Measurements from ENCODE around the gene CNTLN. TPM values are rescaled to one million over a fixed set of nuclear protein-coding genes. Genes with fewer than 3 reads are reported as not detected.

Gene CNTLN
- total RNA-seq, 1 experiment from 2014 or later: 15.0 TPM

DNA sequence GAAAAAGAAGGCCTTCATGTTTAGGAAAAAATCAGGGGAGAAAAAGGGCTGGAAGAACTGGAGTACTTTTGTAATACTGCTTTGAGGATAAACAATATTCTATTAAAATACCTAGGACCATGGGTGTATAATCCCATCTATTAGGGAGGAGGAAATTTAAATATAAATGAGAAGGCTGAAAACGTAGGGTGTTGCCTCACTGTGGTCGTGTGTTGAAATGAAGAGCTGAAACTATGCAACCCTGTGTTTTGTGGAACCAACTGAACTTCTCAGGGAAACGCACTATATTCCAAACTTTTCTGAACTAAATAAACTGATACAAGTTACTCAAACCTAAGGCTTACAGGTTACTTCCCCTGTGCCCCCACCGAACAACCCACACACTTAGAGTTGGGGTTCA is 4.5 kb upstream of the CNTLN start:
- H2AK5ac ChIP-seq (ENCODE audit: insufficient read length, low read length): no peak overlapping the region
- H3K9me3 Mint-ChIP-seq: no peaks in the 10 kb centered on the region; a peak in 2 of 5 replicates
- H3K4me2 ChIP-seq (ENCODE audit: insufficient read depth, insufficient read length, low read length): no peak overlapping the region
- peaks cover 16% of the 10 kb centered on the region in 2 experiments for H3K4me1 Mint-ChIP-seq
- no peak overlapping the region for H3K18ac ChIP-seq (ENCODE audit: insufficient read length, low read depth, low read length)
- no peaks in the 10 kb centered on the region for H3K9me3 ChIP-seq (ENCODE audit: control insufficient read depth, low read depth, low read length)
- no peak overlapping the region for H3K9ac ChIP-seq (ENCODE audit: extremely low read depth, insufficient read length, low read length)
- no peak overlapping the region for H2AFZ ChIP-seq (ENCODE audit: low read length)
- no peak overlapping the region for H2BK120ac ChIP-seq (ENCODE audit: low read depth, low read length, poor library complexity, severe bottlenecking)
- WGBS (ENCODE audit: extremely low coverage, insufficient read length, low lambda C conversion rate): no CpG with 5 or more reads among the region's 4 CpGs
- H3K27me3 Mint-ChIP-seq (ENCODE audit: low read depth): peaks cover 13% of the 10 kb centered on the region
- no peak overlapping the region for H3K4me3 Mint-ChIP-seq
- H3K23ac ChIP-seq (ENCODE audit: insufficient read length, low read depth, low read length): no peak overlapping the region
- H4K91ac ChIP-seq (ENCODE audit: insufficient read length, low read depth, low read length): no peak overlapping the region
- H3K79me1 ChIP-seq (ENCODE audit: insufficient read depth, low read depth, low read length, poor library complexity, severe bottlenecking): no peaks in the 10 kb centered on the region
- no peaks in the 10 kb centered on the region for H3K79me2 ChIP-seq (ENCODE audit: insufficient read depth, low read length)
- H2BK15ac ChIP-seq (ENCODE audit: low read depth, low read length): no peak overlapping the region
- H3T11ph ChIP-seq (ENCODE audit: low read length): no peak overlapping the region
- H4K20me1 ChIP-seq (ENCODE audit: control insufficient read depth, insufficient read depth, insufficient read length): no peaks in the 10 kb centered on the region
- H3K56ac ChIP-seq (ENCODE audit: insufficient read length, low read depth, low read length): no peak overlapping the region
- H3K36me3 Mint-ChIP-seq (ENCODE audit: insufficient read depth in 1 of 3, low read depth in 3 of 3): no peaks in the 10 kb centered on the region
- TF ChIP-seq, protein P1, sequence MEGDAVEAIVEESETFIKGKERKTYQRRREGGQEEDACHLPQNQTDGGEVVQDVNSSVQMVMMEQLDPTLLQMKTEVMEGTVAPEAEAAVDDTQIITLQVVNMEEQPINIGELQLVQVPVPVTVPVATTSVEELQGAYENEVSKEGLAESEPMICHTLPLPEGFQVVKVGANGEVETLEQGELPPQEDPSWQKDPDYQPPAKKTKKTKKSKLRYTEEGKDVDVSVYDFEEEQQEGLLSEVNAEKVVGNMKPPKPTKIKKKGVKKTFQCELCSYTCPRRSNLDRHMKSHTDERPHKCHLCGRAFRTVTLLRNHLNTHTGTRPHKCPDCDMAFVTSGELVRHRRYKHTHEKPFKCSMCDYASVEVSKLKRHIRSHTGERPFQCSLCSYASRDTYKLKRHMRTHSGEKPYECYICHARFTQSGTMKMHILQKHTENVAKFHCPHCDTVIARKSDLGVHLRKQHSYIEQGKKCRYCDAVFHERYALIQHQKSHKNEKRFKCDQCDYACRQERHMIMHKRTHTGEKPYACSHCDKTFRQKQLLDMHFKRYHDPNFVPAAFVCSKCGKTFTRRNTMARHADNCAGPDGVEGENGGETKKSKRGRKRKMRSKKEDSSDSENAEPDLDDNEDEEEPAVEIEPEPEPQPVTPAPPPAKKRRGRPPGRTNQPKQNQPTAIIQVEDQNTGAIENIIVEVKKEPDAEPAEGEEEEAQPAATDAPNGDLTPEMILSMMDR (conservative IDR thresholded peaks at IDR 0.05): no peak
- no peak overlapping the region for H3K27ac Mint-ChIP-seq
- no peak overlapping the region for H2BK12ac ChIP-seq (ENCODE audit: insufficient read length, low read depth, low read length)
- no peak overlapping the region for H2BK20ac ChIP-seq (ENCODE audit: low read depth, low read length, poor library complexity, severe bottlenecking)
- peaks cover 3% of the 10 kb centered on the region; the same call in 1 of the 2 replicates for H3K4me1 ChIP-seq (ENCODE audit: insufficient read depth, low read length)
- no peak overlapping the region for H2BK5ac ChIP-seq (ENCODE audit: insufficient read length, low read length)
- H4K5ac ChIP-seq (ENCODE audit: insufficient read length, low read depth, low read length): no peak overlapping the region
- no peak overlapping the region for H3K4ac ChIP-seq (ENCODE audit: low read depth, low read length)
- DNase-seq: no peak
- H4K8ac ChIP-seq (replicated peaks; ENCODE audit: insufficient read length, low read depth, low read length): no peak overlapping the region
- no peak overlapping the region for H3K27ac ChIP-seq (ENCODE audit: insufficient read length, low read depth, low read length)
- no peak overlapping the region for H3K14ac ChIP-seq (ENCODE audit: insufficient read depth, low read length)
- H3K27me3 ChIP-seq (ENCODE audit: insufficient read depth, low read length): peaks cover 4% of the 10 kb centered on the region; the same call in 1 of the 2 replicates
- peaks cover 4% of the 10 kb centered on the region for H3K23me2 ChIP-seq (ENCODE audit: insufficient read length, low read depth, low read length, poor library complexity, severe bottlenecking)
